ENCODE results near the gene DCAF12.
"Not testable (repeated sequence)": the region's sequence is repeated elsewhere in the genome, so short reads cannot be mapped to it uniquely, and the experiment has no call there.

The DCAF12 gene

DNA sequence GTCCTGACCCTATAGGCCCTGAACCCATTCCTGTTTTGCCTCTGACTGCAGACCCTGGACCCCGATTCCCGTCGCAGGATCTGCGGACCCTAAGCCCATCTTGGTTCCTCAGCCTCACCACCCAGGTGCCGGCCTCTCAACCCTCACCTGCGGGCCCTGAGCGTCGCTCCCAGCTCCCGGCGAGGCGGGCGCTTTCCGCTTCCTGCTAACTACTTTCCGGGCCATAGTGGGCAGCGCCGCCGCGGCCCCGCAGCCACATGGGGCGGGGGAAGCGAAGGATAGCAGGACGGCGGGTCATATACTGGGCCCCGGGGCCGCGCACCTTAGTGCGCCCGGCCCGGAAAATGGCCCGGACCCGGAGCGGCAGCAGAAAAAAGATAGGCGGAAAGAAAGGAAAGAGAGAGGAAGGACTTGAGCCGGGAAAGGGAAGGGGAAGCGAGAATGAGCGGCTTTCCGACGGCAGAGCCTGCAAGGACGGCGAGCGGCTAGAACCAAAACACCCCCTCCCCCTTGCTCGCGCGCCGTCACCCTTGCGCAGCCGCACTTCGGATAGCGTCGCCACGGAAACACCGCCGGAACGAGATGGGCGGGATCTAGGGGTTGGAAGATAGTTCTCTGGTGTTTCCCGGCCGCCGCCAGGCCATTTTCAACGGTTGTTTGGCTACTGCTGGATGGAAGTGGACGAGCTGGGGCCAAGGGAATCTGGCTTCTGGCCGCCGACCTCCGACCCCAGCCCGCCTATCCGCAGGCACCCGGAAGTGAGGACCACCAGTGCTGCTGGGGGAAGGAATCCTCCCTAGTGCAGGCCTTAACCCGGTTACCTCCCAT lies at the start of gene DCAF12:
Gene DCAF12, minus strand, starts transcription at position 492 of the 828 bp plus-strand sequence. Its CDS starts 267 bp downstream, at position 225.
- peak; percentile 96 for DNase-seq (ENCODE audit: low spot score)

DNA sequence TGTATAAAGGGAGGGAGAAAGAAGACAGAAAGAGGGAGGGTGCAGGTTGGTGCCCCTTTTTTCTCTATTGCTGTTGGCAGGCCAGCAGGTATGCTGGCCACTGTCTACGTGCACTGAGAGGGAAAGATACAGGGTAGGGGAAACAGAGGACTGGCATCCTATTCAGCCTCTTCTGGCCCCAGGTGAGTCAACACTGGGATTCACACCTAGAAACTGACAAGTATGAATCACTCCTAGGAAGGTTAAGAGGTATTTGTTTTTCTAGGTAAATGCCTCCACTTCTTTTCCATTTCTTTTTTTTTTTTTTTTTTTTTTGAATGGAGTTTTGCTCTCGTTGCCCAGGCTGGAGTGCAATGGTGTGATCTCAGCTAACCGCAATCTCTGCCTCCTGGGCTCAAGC lies 49.6 kb upstream of the DCAF12 start:
- no peak for DNase-seq (ENCODE audit: low spot score)

DNA sequence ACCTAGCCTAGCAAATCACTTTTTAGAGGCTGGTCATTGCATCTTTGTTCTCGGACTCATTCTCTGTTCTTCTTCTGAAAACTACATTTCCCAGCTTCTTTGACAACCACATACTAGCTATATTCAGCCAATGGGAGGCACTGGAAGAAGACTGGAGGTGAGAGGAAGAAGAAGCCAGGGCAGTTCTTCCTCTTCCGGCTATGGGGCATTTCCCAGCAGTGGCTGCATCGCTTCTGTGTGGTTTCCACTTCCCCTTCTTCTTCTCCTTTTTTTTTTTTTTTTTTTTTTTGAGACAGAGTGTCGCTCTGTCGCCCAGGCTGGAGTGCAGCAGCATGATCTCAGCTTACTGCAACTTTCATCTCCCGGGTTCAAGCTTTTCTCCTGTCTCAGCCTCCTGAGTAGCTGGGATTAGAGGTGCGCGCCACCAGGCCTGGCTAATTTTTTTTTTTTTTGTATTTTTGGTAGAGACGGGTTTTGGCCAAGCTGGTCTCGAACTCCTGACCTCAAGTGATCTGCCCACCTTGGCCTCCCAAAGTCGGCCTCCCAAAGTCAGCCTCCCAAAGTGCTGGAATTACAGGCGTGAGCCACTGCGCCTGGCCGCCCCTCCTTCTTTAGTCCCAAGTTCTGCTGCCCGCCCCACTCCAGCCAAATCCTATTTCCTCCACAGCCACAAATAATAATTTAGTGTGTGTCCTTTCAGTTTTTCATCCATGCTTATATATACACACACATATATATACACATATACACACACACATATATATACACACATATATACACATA lies 45.4 kb upstream of the DCAF12 start:
- no peak for DNase-seq (ENCODE audit: low spot score)

DNA sequence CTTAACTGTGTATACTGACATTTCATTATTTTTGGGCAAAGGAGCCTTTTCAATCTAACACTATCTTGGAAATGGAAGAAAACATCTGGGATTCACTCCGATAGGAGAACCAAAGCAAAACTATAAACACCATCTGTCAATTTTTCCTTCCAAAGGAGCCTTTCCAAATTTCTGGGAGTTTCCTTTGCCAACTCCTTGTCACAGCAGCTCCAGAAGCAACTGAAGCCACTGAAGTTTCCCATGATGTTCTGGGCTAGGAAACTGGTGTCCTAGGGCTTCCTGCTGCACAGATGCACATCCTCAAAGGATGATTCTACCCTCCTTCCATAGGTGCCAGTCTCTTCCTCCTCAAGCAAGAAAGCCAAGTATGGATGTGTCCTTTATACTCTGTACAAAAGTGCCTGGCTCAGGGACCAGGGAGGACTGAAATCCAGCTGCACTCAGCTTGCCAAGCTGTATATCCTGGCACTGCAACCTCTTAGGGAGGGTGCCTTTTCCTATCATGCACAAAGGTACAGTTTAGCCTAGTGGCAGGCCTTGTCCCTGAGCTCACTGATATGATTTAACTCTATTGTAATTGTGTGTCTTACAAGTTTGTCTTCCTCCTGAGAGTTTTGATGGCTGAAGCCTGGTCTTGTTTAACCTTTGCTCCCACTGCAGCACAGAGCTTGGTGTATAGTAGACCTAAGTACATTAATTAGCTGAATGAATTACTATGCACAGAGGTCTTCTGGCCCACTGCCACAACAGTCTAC lies 43.9 kb upstream of the DCAF12 start:
- no peak for DNase-seq (ENCODE audit: low spot score)

DNA sequence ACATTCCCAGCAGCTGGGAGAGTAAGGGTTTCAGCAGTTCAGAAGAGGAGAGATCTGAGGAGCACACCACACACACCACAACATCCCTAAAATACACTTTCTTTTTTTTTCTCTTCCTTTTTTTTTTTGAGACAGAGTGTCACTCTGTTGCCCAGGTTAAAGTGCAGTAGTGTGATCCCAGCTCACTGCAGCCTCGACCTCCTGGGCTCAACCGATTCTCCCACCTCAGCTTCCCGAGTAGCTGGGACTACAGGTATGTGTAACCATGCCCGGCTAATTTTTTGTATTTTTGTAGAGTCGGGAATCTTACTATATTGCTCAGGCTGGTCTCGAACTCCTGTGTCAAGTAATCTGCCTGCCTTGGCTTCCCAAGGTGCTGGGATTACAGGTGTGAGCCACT lies 42.6 kb upstream of the DCAF12 start:
- DNase-seq (ENCODE audit: low spot score) = no peak

DNA sequence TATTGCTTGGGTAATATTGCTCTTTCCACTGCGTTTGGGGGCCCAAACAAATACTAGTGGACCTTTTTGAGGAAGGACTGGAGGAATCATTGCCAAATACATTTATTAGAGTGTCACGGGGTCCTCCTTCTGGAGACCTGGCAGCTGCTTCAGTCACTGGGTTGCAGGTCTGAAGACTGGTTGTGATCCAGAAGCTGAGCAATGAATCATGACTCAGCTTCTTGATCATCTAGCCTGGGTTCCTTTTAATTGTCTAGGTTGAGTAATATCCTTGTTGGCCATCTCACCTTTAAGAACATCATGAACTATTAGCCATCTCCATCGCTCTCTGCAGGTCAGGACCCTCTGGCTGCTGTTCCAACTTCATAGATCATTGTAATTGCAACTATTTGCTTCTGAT lies 36.9 kb upstream of the DCAF12 start:
- DNase-seq (ENCODE audit: low spot score) = no peak

DNA sequence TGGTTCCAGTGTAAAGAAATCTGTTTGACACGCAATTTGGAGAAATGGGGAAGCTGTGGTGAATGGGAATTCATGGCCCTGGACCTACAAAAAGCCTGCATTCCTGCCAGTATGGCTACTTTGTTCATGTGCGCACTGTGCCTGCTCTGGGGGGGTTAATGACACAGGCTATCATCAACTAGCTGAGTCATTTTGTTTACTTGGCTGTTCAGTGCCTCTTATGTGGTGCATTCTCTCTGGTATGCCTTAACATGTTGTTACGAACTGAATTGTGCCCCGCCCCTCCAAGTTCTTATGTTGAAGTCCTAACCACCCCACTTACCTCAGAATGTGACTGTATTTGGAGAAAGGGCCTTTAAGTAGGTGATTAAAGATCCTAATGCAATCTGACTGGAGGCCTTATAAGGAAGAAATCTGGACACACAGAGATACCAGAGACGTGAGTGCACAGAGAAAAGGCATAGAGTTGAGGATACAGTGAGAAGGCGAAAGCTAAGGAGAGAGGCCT lies 31.9 kb upstream of the DCAF12 start:
- peak; percentile 45 for DNase-seq (ENCODE audit: low spot score)

DNA sequence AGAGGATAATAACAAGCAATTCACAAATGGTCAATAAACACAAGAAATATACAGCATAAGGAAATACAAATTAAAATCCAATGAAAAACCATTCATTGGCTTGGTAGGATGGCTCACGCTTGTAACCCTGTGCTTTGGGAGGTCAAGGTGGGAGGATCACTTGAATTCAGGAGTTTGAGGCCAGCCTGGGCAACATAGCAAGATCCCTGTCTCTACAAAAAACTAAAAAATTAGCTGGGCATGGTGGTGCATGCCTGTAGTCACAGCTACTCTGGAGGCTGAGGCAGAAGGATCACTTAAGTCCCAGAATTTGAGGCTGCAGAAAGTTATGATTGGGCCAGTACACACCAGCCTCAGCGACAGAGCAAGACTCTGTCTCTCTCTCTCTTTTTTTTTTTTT lies 31.4 kb upstream of the DCAF12 start:
- no peak for DNase-seq (ENCODE audit: low spot score)

DNA sequence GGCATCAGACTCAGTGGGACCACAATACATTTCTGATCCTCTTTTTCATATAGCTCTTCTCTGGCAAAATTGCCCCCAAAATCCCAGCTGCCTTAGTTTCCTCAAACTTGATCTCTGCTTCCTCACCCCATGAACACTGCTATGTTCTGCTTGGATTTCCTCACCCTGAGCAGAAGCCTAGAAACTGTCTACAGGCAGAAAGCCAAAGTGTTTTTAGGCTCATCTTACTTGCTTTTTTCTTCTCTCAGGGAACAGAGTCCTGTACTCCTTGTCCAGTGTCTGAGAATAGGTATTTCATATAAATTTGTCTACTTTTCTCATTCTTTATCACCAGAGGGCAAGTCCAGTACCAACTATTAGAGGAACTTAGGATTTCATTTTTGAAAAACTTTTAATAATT lies 30.8 kb upstream of the DCAF12 start:
- DNase-seq (ENCODE audit: low spot score) = no peak

DNA sequence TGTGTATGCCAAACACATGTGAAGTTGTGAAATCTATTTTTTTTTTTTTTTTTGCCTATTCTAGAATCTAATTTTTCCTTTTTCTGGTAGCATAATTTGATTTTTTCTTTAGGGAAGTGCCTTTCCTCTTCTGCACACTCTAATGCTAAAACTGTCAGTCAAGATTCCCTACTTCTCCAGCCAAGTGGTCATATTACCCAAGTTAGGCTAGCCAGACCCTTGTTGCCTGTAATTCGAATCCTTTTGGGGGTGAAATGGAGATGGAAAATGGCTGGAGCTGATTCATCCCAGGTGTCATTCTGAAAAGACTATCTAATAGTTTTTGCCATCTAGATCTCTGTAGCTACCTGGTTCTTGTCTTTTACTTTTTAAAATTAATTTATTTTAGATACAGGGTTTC lies 27.6 kb upstream of the DCAF12 start:
- DNase-seq (ENCODE audit: low spot score) = no peak

DNA sequence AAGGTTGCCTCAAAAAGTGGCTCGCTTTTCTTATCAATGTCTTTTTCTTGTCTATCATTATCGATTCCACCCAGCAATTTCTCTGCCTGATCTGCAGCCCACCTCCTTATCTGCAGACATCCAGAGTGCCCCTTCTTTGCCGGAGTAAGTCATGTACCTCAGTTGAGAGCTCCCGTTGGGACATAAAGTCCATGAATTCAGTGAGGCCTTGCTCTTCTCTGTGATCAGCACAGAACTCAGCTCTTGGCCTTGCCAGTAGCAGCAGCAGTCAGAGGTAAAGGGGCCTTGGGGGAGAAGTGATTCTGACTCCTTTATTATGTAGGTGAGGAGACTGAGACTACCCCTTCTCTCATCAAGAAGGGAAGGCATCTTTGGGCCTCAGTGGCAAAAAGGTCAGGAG lies 24.9 kb upstream of the DCAF12 start:
- DNase-seq (ENCODE audit: low spot score) = no peak

DNA sequence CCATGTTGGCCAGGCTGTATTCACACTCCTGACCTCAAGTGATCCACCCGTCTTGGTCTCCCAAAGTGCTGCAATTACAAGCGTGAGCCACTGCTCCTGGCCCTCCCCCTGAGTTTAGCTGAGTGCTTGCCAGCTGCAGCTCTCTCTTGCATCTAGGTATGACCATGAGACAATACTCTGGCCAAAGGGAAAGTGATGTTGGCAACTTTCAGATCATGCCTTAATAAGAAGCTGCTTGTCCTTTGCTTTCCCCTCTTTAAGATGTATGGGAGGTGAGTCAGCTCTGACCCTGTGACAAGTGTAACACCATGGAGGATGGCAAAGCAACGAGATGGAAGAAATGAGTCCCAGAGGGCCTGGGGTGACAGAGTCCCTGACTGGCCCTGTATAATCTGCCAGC lies 18.7 kb upstream of the DCAF12 start:
- DNase-seq (ENCODE audit: low spot score) = no peak

DNA sequence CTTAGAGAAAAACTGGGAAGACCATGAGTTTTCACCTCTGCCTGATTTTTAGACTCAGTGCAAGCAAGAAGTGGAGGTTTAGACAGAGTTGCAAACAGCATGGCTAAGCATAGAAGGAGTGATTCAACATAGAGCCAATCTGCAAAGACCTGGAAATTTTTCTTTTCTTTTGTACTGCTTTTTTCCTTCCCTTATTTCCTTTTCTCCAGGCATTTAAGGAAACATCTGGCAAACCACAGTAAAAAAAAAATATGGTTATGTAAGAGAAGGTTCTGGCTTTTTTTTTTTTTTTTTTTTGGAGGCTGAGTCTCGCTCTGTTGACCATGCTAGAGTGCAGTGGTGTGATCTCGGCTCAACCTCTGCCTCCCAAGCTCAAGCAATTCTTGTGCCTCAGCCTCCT lies 16.6 kb upstream of the DCAF12 start:
- DNase-seq (ENCODE audit: low spot score) = no peak

DNA sequence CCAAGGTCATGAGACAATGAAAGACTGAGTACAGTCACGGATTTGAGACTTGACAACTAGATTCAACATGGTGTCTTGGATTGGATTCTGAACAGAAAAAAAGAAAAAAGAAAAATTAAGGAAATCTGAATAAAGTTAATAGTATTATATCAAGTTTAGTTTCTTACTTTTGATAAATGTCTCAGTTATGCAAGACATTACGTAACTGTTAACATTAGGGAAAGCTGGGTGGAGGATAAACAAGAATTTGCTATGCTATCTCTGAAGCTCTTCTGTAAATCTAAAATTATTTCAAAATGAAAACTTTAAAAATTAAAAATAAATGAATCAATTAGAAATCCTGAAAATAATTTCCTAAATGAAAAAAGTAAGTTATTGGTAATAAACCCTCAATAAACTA lies 14.4 kb upstream of the DCAF12 start:
- no peak for DNase-seq (ENCODE audit: low spot score)

DNA sequence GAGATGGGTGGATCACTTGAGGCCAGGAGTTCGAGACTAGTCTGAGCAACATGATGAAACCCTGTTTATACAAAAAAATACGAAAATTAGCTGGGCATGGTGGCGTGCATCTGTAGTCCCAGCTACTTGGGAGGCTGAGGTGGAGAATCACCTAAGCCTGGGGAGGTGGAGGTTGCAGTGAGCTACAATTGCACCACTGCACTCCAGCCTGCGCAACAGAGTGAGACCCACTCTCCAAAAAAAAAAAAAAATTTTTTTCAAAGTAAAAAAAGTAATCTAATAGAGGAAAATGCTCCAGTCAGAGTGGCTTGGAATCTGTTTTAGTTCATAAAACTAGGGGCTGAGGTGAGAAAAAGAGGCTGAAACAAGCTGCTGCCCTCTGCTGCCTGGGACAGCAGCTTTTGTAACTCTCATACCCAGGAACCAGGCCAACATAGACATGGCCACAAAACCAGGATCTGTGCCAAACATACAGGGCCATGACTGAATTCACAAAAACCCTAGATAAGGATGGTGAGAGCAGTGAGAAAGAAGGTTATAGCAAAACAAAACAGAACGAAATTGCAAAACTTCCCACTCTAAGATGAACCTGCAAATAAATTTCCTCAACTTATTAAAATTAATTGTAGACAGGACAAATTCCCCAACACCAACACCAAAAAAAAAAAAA lies 13.1 kb upstream of the DCAF12 start:
- peak; percentile 88 for DNase-seq (ENCODE audit: low spot score)

DNA sequence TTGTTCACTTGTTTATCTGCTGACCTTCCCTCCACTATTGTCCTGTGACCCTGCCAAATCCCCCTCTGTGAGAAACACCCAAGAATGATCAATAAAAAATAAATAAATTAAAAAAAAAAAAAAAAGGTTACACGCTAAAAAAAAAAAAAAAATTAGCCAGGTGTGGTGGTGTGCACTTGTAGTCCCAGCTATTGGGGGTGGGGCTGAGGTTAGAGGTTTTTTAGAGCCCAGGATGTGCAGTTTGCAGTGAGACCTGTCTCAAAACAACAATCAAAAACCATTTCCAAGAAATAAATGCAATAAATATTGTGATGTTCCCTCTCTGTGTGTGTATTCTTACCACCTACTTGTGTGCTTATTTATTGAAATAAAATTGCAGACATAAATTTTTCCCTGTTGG lies 12.1 kb upstream of the DCAF12 start:
- not testable (repeated sequence) for DNase-seq (ENCODE audit: low spot score)

DNA sequence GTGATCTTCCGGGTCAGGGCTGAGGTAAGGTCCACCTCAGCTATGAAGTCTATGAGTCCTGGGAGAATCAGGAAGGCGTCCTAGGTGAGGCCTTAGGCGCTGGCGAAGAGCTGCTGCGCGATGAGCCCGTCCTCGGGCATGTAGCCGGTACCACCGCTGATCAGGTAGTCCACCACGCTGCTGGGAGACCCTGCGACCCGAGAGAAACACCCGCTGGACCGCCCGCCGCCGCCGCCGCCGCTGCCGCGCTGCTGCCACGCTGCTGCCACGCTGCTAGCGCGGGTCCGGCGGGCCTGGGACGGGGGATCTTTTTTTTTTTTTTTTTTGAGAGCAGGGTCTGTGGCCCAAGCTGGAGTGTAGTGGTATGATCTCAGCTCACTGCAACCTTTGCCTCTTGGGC lies 8.0 kb upstream of the DCAF12 start:
- DNase-seq (ENCODE audit: low spot score) = no peak

DNA sequence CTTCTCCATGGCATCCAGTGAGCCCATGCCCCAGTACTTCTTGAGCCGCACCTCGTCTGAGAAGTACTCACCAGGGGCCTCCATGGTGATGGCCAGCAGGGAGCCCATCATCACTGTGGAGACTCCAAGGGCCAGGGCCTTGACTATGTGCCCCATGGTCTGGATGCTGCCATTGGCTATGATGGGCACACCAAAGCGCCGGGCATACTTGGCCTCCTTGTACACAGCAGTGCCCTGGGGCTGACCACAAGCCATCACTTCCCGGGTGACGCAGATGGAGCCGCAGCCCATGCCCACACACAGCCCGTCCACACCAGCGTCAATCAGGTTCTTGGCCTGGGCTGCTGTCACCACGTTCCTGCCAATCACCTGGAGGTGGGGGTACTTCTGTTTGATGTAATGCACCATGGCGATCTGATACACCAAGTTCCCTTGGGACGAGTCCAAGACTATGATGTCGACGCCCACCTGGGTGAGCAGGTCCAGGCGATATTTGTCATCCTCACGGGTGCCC lies 7.0 kb upstream of the DCAF12 start:
- DNase-seq (ENCODE audit: low spot score) = no peak

DNA sequence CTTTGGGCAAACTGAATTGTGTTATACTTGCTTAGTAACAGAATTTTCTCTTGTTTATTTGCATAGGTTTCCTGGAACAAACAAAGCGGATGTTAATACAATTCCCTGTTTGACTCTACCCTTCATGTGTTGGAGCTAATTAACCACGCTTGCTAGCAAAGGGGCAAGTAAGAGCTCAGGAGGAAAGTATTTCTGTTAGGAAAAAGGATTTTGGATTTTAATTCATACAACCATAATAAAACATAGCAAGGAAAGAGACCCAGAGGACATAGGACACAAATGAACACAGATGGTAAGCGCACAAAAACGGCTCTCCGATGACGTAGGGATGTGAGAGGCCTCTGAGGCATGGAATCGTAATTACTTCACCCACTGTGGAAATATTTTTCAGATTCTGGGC lies 5.1 kb upstream of the DCAF12 start:
- no peak for DNase-seq (ENCODE audit: low spot score)

DNA sequence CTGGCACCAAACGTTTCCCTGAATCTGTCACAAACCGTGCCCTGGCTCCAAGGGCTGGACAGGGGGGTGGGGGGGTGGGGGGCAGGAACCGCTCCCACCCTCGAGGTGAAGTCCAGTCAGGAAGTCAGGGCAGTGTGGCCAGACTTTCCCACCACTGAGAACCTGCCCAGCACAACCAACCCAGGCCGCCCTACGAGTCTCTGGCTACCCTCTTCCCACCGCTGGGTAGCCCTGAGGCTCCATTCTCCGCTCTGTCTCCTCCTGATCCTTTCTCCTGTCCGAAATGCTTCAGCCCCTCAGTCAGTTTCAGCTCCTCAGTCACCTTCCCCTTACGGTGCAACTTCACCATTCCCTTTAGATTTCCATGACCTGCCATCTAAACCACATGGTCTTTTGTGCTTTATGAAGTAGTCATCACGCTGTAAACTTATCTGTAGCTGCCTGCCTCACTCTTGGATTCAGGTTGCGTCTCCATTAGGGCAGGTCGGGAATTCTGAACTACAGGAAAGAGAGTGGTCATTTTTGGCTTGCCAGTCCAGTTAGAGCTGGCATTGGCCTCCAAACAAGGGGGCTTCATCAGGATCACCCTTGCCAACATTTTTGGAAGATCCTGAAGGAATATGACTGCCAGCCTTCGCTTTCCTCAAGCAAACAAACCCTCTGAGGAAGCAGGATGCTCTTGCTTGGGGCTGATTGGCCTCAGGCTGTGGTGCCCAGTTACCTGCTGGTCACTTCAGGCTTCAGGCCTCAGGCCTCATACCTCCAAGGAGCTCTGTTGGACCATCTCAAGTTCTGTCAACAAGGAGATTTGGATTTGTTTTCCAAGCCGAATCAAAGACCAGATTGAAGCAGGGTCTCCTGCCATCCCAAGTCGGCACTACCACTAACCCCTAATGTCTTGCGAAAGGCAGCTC lies 794 bp upstream of the DCAF12 start:
- no peak for DNase-seq (ENCODE audit: low spot score)
